Sigmoid colon (tissue), 7 donors: Measurements from ENCODE around the gene SLC36A1. TPM values are rescaled to one million over a fixed set of nuclear protein-coding genes. Genes with fewer than 3 reads are reported as not detected.

Source experiments
- DNase-seq: peaks from one replicate; pipeline ENCODE4 v3.0.0-alpha.2; 2019
- H3K27ac ChIP-seq, 4 donors: fragments of 200-600 bp; sonication (generic); one replicate each; pipeline ENCODE4 v1.5.1; 2016 to 2019; ENCODE audit warnings: mild to moderate bottlenecking in 1 of 4
- H3K27me3 ChIP-seq, 3 donors: fragments of 200-600 bp; sonication (generic); one replicate each; pipeline ENCODE4 v1.5.1; 2019; ENCODE audit warnings: mild to moderate bottlenecking in 1 of 3
- H3K36me3 ChIP-seq, 4 donors: fragments of 200-600 bp; sonication (generic); one replicate each; pipeline ENCODE4 v1.5.1; 2016 to 2019
- H3K4me1 ChIP-seq, 4 donors: fragments of 200-600 bp; sonication (generic); one replicate each; pipeline ENCODE4 v1.5.1; 2017 to 2019
- H3K4me3 ChIP-seq, 4 donors: fragments of 200-600 bp; sonication (generic); one replicate each; pipeline ENCODE4 v1.5.1; 2017 to 2019; ENCODE audit warnings: mild to moderate bottlenecking in 2 of 4, moderate library complexity in 1 of 4
- H3K9me3 ChIP-seq, 4 donors: fragments of 200-600 bp in 3 of 4; sonication (generic) in 3 of 4; one replicate each; pipeline versions ENCODE4 v1.5.1 to v1.6.1; 2013 to 2019
- CTCF ChIP-seq, 4 experiments: fragments of 450-650 bp in 3 of 4; fragments of 200-600 bp in 1 of 4; IDR thresholded peaks; one replicate each; pipeline ENCODE4 v1.5.1; 2016 to 2019; ENCODE audit warnings: antibody characterized with exemption in 4 of 4, mild to moderate bottlenecking in 3 of 4, moderate library complexity in 2 of 4
- EP300 ChIP-seq, 4 donors: sonication (generic); formaldehyde crosslinking; IDR thresholded peaks; one replicate each; pipeline ENCODE4 v1.6.1; 2017; ENCODE audit warnings: antibody characterized with exemption in 4 of 4
- POLR2A ChIP-seq, 2 donors: fragments of 450-650 bp; IDR thresholded peaks; one replicate each; pipeline ENCODE4 v1.6.1; 2016; ENCODE audit warnings: antibody characterized with exemption in 2 of 2, mild to moderate bottlenecking in 2 of 2, moderate library complexity in 2 of 2
- POLR2AphosphoS5 ChIP-seq, 4 donors: sonication (generic); formaldehyde crosslinking; IDR thresholded peaks; one replicate each; pipeline ENCODE4 v1.6.1; 2017; ENCODE audit warnings: antibody characterized with exemption in 4 of 4
- WGBS, 2 donors: extraction: QIAGEN DNeasy Blood & Tissue Kit; methylation state at CpG; one replicate each; pipeline ENCODE4 v1.1.7; 2013; 5-methylcytosine and 5-hydroxymethylcytosine counted together
- intact Hi-C: fragments of 100-400 bp; cut with DNase I; formaldehyde crosslinking; loops from one replicate; pipeline ENCODE4 v1.15.1; 2023
- polyA plus RNA-seq, 3 donors: library from polyadenylated mRNA; stranded (reverse); fragments of 200-250 nt; gene quantifications; one replicate each; pipeline ENCODE4 v1.2.3, GENCODE V29; 2013
- total RNA-seq, 4 donors: library from RNA; depleted of rRNA; stranded (reverse); fragments of >200 nt; gene quantifications; one replicate each; pipeline ENCODE4 v1.1.0, GENCODE V29; 2016
- donor health status: healthy with polysubstance abuse.
- donor health status: Bipolar disorder and iron deficiency.
- donor health status: healthy.

The SLC36A1 gene
- total and polyA plus RNA-seq, 7 donors: 4.4 to 9.7 (median 7.6) TPM

- intact Hi-C loops: no loop called here
- H3K27me3 ChIP-seq: no peaks in the 10 kb centered on the region
- 48 to 58% methylated on average over 2 of the region's 2 CpGs for WGBS, 2 donors
These were observed 20.1 kb upstream of the SLC36A1 start for GRCh38 chr5:151427258-151427657.

GRCh38 chr5:151430731-151431130 is 16.7 kb upstream of the SLC36A1 start:
- intact Hi-C loops: no loop called here
- no peak overlapping the region for H3K4me3 ChIP-seq
- 92 to 97% methylated on average over 1 of the region's 1 CpG for WGBS, 2 donors
- H3K27me3 ChIP-seq: no peaks in the 10 kb centered on the region
- no peaks in the 10 kb centered on the region for H3K36me3 ChIP-seq
- H3K4me1 ChIP-seq: peaks cover 0 to 3% (median 0%) of the 10 kb centered on the region in 4 donors
- no peaks in the 10 kb centered on the region for H3K9me3 ChIP-seq
- H3K27ac ChIP-seq: no peak overlapping the region
- no peak for TF ChIP-seq EP300 (IDR thresholded peaks at IDR 0.05)
- TF ChIP-seq CTCF (IDR thresholded peaks at IDR 0.05): no peak
- TF ChIP-seq POLR2AphosphoS5 (IDR thresholded peaks at IDR 0.05): no peak
- no peak for TF ChIP-seq POLR2A (IDR thresholded peaks at IDR 0.05)
- no peak for DNase-seq

More at GRCh38 chr5:151427258-151427657, 20.1 kb upstream of the SLC36A1 start:
- no peak for DNase-seq
- Histone ChIP-seq H3K4me3 (no peak overlapping the region), H3K36me3 (no peaks in the 10 kb centered on the region), H3K27ac (no peak overlapping the region), H3K9me3 (no peaks in the 10 kb centered on the region), H3K4me1 (peaks cover 0 to 3% (median 0%) of the 10 kb centered on the region in 4 donors)
- no peak for TF ChIP-seq POLR2A (IDR thresholded peaks at IDR 0.05)
- no peak for TF ChIP-seq EP300 (IDR thresholded peaks at IDR 0.05)
- no peak for TF ChIP-seq CTCF (IDR thresholded peaks at IDR 0.05)
- no peak for TF ChIP-seq POLR2AphosphoS5 (IDR thresholded peaks at IDR 0.05)

- peaks cover 0 to 3% (median 0%) of the 10 kb centered on the region in 4 donors for H3K4me1 ChIP-seq
- H3K4me3 ChIP-seq: no peak overlapping the region
- H3K9me3 ChIP-seq: no peaks in the 10 kb centered on the region
- no peak for TF ChIP-seq POLR2A (IDR thresholded peaks at IDR 0.05)
- no peak for TF ChIP-seq CTCF (IDR thresholded peaks at IDR 0.05)
- TF ChIP-seq EP300 (IDR thresholded peaks at IDR 0.05): no peak
- no peak for TF ChIP-seq POLR2AphosphoS5 (IDR thresholded peaks at IDR 0.05)
- H3K27ac ChIP-seq: no peak overlapping the region
- intact Hi-C loops: no loop called here
- 80 to 81% methylated on average over 6 of the region's 6 CpGs for WGBS, 2 donors
- H3K36me3 ChIP-seq: no peaks in the 10 kb centered on the region
- H3K27me3 ChIP-seq: no peaks in the 10 kb centered on the region
- no peak for DNase-seq
These were observed 15.7 kb upstream of the SLC36A1 start for GRCh38 chr5:151431666-151432065.

- no peak for DNase-seq
- Histone ChIP-seq H3K27ac (no peak overlapping the region), H3K4me3 (no peak overlapping the region), H3K27me3 (no peaks in the 10 kb centered on the region), H3K36me3 (no peaks in the 10 kb centered on the region), H3K9me3 (no peaks in the 10 kb centered on the region), H3K4me1 (peaks cover 0 to 3% (median 0%) of the 10 kb centered on the region in 4 donors)
- intact Hi-C loops: no loop called here
- 87 to 92% methylated on average over 3 of the region's 3 CpGs for WGBS, 2 donors
- TF ChIP-seq EP300 (IDR thresholded peaks at IDR 0.05) (no peak), CTCF (IDR thresholded peaks at IDR 0.05) (no peak), POLR2AphosphoS5 (IDR thresholded peaks at IDR 0.05) (no peak), POLR2A (IDR thresholded peaks at IDR 0.05) (no peak)
These were observed 15.2 kb upstream of the SLC36A1 start for GRCh38 chr5:151432210-151432609.
